HCT116 (cell line): Measurements from ENCODE around the gene CELA2A. TPM values are rescaled to one million over a fixed set of nuclear protein-coding genes. Genes with fewer than 3 reads are reported as not detected.

ENCODE experiments used
- ATAC-seq: fragments of 200-7000 bp; cut with Tn5 transposase; 2 replicates; pipeline ENCODE4 v1.9.1; 2020; ENCODE audit warnings: mild to moderate bottlenecking, moderate library complexity
- BruUV-seq: library from RNA; stranded (reverse); fragments of 400-500 nt; replicated peaks from 2 replicates; lab custom pipeline; 2021; lab: Mats Ljungman, UMichigan
- CTCF ChIA-PET: fragments of 300-600 bp; sonication (Branson Sonifier 250); formaldehyde crosslinking; loops from one replicate; lab custom pipeline; 2021; ENCODE audit warnings: antibody characterized with exemption; lab: Charles Lee
- POLR2A ChIA-PET: fragments of 300-600, 350-600 bp; sonication (Branson Sonifier 250); formaldehyde crosslinking; loops from one replicate; lab custom pipeline; 2021; ENCODE audit warnings: antibody characterized with exemption; lab: Charles Lee
- RAD21 ChIA-PET, 2 experiments: fragments of 300-600 bp; sonication (Branson Sonifier 250); formaldehyde crosslinking; loops; one replicate each; lab custom pipeline; 2023; ENCODE audit warnings: low total read pairs in 2 of 2; ENCODE audit not compliant: uncharacterized antibody in 2 of 2, unreplicated experiment in 2 of 2, low non-redundant PET in 1 of 2; lab: Charles Lee
- DNase-seq: peaks from one replicate; pipeline ENCODE4 v3.0.0-alpha.2; 2010; ENCODE audit warnings: low read depth, low spot score
- H2AFZ ChIP-seq: fragments of 200-600 bp; shearing (Covaris generic), sonication (generic); 2 replicates; pipeline ENCODE4 v1.6.1; 2017; ENCODE audit warnings: low read depth, mixed run types, mixed read lengths, antibody characterized with exemption, low read length; ENCODE audit not compliant: poor library complexity, severe bottlenecking
- H3K27ac ChIP-seq: 2 replicates; pipeline ENCODE4 v1.5.1; 2012; ENCODE audit warnings: low read depth, low read length
- H3K27me3 ChIP-seq: fragments of 200-600 bp; sonication (generic); 2 replicates; pipeline ENCODE4 v1.6.1; 2016; ENCODE audit warnings: mixed run types, low read length, mixed read lengths; ENCODE audit not compliant: insufficient read depth
- H3K36me3 ChIP-seq, 2 experiments: fragments of 200-500 bp in 1 of 2; fragments of 200-600 bp in 1 of 2; sonication (Bioruptor generic) in 1 of 2; sonication (generic) in 1 of 2; 2 replicates each; pipeline versions ENCODE4 v1.5.1 to v1.6.1; 2014 to 2016; ENCODE audit warnings: low read length in 2 of 2, inconsistent platforms in 1 of 2, mixed read lengths in 1 of 2, mixed run types in 1 of 2; ENCODE audit not compliant: insufficient read depth in 2 of 2, control insufficient read depth in 1 of 2
- H3K4me1 ChIP-seq, 2 experiments: fragments of 200-600 bp in 1 of 2; sonication (generic) in 1 of 2; 2 replicates each; pipeline versions ENCODE4 v1.5.1 to v1.6.1; 2012 to 2017; ENCODE audit warnings: low read length in 2 of 2, inconsistent platforms in 1 of 2, mild to moderate bottlenecking in 1 of 2, mixed read lengths in 1 of 2, mixed run types in 1 of 2, moderate library complexity in 1 of 2; ENCODE audit not compliant: insufficient read depth in 2 of 2, control insufficient read depth in 1 of 2
- H3K4me2 ChIP-seq: fragments of 200-600 bp; sonication (generic); 2 replicates; pipeline ENCODE4 v1.6.1; 2017; ENCODE audit warnings: mixed run types, low read length, mixed read lengths
- H3K4me3 ChIP-seq, 2 experiments: fragments of 200-600 bp in 1 of 2; sonication (generic) in 1 of 2; replicated peaks in 1 of 2; 2 replicates each; pipeline ENCODE4 v1.5.1; 2011 to 2016; ENCODE audit warnings: low read length in 2 of 2, control low read depth in 1 of 2, low read depth in 1 of 2, mild to moderate bottlenecking in 1 of 2, mixed read lengths in 1 of 2, mixed run types in 1 of 2
- H3K79me2 ChIP-seq: fragments of 200-600 bp; sonication (generic); 2 replicates; pipeline ENCODE4 v1.6.1; 2017; ENCODE audit warnings: mild to moderate bottlenecking, mixed run types, low read length, moderate library complexity, mixed read lengths; ENCODE audit not compliant: insufficient read depth
- H3K9ac ChIP-seq: fragments of 200-600 bp; sonication (generic); 2 replicates; pipeline ENCODE4 v1.6.1; 2016; ENCODE audit warnings: low read length, mixed read lengths
- H3K9me2 ChIP-seq: fragments of 200-600 bp; sonication (generic), shearing (Covaris generic); 2 replicates; pipeline ENCODE4 v1.6.1; 2017; ENCODE audit warnings: mixed run types, mild to moderate bottlenecking, moderate library complexity; ENCODE audit not compliant: insufficient read depth
- H3K9me3 ChIP-seq, 2 experiments: fragments of 200-500 bp in 1 of 2; fragments of 200-600 bp in 1 of 2; sonication (Bioruptor generic) in 1 of 2; sonication (generic) in 1 of 2; 2 replicates each; pipeline ENCODE4 v1.6.1; 2014 to 2017; ENCODE audit warnings: low read length in 2 of 2, mixed read lengths in 2 of 2, inconsistent platforms in 1 of 2, low read depth in 1 of 2, mild to moderate bottlenecking in 1 of 2, mixed run types in 1 of 2, moderate library complexity in 1 of 2; ENCODE audit not compliant: control insufficient read depth in 1 of 2, insufficient read depth in 1 of 2
- H4K20me1 ChIP-seq: fragments of 200-600 bp; sonication (generic), shearing (Covaris generic); 2 replicates; pipeline ENCODE4 v1.6.1; 2017; ENCODE audit warnings: mixed run types, mild to moderate bottlenecking, moderate library complexity; ENCODE audit not compliant: insufficient read depth
- ATF3 ChIP-seq: IDR thresholded peaks from 2 replicates; pipeline ENCODE4 v1.6.1; 2012
- CTCF ChIP-seq, 3 experiments: fragments of 200-600 bp in 1 of 3; sonication (generic) in 1 of 3; IDR thresholded peaks in 2 of 3; conservative IDR thresholded peaks in 1 of 3; 2 replicates each; pipeline ENCODE4 v1.5.1; 2012 to 2017; ENCODE audit warnings: low read depth in 2 of 3, low read length in 2 of 3, antibody characterized with exemption in 1 of 3, borderline replicate concordance in 1 of 3, control low read depth in 1 of 3, mild to moderate bottlenecking in 1 of 3, mixed read lengths in 1 of 3, mixed run types in 1 of 3, moderate library complexity in 1 of 3; ENCODE audit not compliant: insufficient read depth in 1 of 3
- ELF1 ChIP-seq: IDR thresholded peaks from 2 replicates; pipeline ENCODE4 v1.6.1; 2012; ENCODE audit warnings: low read depth, borderline replicate concordance
- EZH2 ChIP-seq: fragments of 200-600 bp; sonication (generic); IDR thresholded peaks from 2 replicates; pipeline ENCODE4 v1.6.1; 2017; ENCODE audit warnings: antibody characterized with exemption, mixed run types
- EZH2phosphoT487 ChIP-seq: fragments of 200-600 bp; IDR thresholded peaks from 2 replicates; pipeline ENCODE4 v1.6.1; 2018; ENCODE audit warnings: antibody characterized with exemption, borderline replicate concordance
- FOSL1 ChIP-seq: IDR thresholded peaks from 2 replicates; pipeline ENCODE4 v1.6.1; 2012; ENCODE audit warnings: low read depth
- JUND ChIP-seq: IDR thresholded peaks from 2 replicates; pipeline ENCODE4 v1.6.1; 2012
- MAX ChIP-seq: IDR thresholded peaks from 2 replicates; pipeline ENCODE4 v1.6.1; 2012
- REST ChIP-seq: IDR thresholded peaks from 2 replicates; pipeline ENCODE4 v1.6.1; 2012; ENCODE audit warnings: low read depth
- SP1 ChIP-seq: IDR thresholded peaks from 2 replicates; pipeline ENCODE4 v1.6.1; 2012; ENCODE audit warnings: low read depth
- TCF7L2 ChIP-seq: IDR thresholded peaks from 2 replicates; pipeline ENCODE4 v1.7.0; 2011; ENCODE audit warnings: borderline replicate concordance, inconsistent platforms; ENCODE audit not compliant: insufficient read depth, insufficient read length; ENCODE audit errors: extremely low read depth
- YY1 ChIP-seq: IDR thresholded peaks from 2 replicates; pipeline ENCODE4 v1.6.1; 2011; ENCODE audit warnings: low read length, low read depth, moderate library complexity, mild to moderate bottlenecking; ENCODE audit not compliant: insufficient replicate concordance; ENCODE audit errors: extremely low read depth
- intact Hi-C: fragments of 100-400 bp; cut with micrococcal nuclease; formaldehyde crosslinking; loops from 2 replicates; pipeline ENCODE4 v1.10.0; 2022
- total RNA-seq: library from RNA; stranded (reverse); gene quantifications from one replicate; pipeline ENCODE4 v1.2.1, GENCODE V29; 2021; ENCODE audit not compliant: unreplicated experiment

Gene CELA2A
- total RNA-seq, 1 experiment from 2014 or later: 1.6 TPM

- Histone ChIP-seq H4K20me1 (no peaks in the 10 kb centered on the region), H3K9me3 (no peaks in the 10 kb centered on the region), H3K9me2 (no peaks in the 10 kb centered on the region), H3K79me2 (no peaks in the 10 kb centered on the region), H3K36me3 (no peaks in the 10 kb centered on the region), H3K27me3 (no peaks in the 10 kb centered on the region), H3K4me2 (no peak overlapping the region), H3K4me3 (no peak overlapping the region), H2AFZ (no peak overlapping the region)
- POLR2A ChIA-PET: no interaction called here
- RAD21 ChIA-PET: no interaction called here
- CTCF ChIA-PET: no interaction called here
- intact Hi-C loops: no loop called here
- DNase-seq (no peak), ATAC-seq (no peak)
- TF ChIP-seq YY1: no peak
- no peak for TF ChIP-seq ELF1
- TF ChIP-seq SP1: no peak
- no peak for TF ChIP-seq FOSL1
- TF ChIP-seq TCF7L2: no peak
- TF ChIP-seq ATF3: no peak
- no peak for TF ChIP-seq EZH2
- TF ChIP-seq MAX: no peak
- TF ChIP-seq JUND: no peak
- no peak for TF ChIP-seq REST
- TF ChIP-seq CTCF (IDR thresholded peaks at IDR 0.05 in 2 of 3, conservative IDR thresholded peaks at IDR 0.05 in 1 of 3; ENCODE audit: borderline replicate concordance in 1 of 3, insufficient read depth in 1 of 3, low read depth in 2 of 3, low read length in 2 of 3): no peak
- TF ChIP-seq EZH2phosphoT487: no peak
- TF ChIP-seq, all 23 proteins: peak for 0
- no peak overlapping the region for H3K27ac ChIP-seq
- no peaks in the 10 kb centered on the region for H3K4me1 ChIP-seq
- BruUV-seq: no TSS peak
- no peak overlapping the region for H3K9ac ChIP-seq
These were observed 31.8 kb downstream of the CELA2A start for GRCh38 chr1:15488371-15488770.
